ENCODE data around the gene NR2F2.

DNA sequence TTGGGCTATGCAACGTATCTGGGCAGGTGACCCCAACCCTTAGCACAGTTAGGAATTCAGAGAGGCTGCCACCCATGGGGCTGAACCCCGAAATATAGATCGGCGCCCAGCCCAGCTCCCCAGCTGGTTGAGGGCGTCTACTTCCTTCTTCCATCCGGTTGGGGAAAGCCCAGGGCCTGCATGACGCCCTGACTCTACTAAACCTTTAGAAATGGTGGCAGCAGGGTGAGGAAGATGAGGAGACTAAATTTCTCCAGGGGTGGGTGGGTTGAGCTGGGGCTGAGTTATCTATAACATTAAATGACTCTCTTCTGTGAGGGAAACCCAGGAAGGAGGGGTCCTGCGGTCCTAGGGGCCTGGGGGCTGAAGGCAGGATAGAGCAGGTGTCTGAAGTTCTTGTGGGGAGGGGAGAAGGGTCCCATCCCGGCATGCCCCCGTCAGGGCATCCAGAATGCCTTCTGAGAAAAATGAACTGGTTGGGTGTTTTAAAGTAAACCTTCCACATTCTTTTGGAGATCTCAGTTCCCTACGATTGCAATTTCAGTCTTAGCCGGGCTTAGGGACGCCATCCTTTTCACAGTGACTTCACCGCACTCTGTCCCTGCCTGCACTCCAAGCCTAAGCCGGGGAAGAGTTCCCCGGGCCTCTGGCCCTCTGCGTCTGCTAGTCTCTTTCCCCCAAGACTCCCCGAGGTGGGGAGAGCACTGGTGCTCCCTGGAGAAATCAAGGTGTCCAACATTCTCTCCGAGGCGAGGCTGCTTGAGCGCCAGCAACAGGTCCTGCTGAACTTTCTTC is 28.5 kb downstream of the NR2F2 start:
- TF ChIP-seq, protein P1, sequence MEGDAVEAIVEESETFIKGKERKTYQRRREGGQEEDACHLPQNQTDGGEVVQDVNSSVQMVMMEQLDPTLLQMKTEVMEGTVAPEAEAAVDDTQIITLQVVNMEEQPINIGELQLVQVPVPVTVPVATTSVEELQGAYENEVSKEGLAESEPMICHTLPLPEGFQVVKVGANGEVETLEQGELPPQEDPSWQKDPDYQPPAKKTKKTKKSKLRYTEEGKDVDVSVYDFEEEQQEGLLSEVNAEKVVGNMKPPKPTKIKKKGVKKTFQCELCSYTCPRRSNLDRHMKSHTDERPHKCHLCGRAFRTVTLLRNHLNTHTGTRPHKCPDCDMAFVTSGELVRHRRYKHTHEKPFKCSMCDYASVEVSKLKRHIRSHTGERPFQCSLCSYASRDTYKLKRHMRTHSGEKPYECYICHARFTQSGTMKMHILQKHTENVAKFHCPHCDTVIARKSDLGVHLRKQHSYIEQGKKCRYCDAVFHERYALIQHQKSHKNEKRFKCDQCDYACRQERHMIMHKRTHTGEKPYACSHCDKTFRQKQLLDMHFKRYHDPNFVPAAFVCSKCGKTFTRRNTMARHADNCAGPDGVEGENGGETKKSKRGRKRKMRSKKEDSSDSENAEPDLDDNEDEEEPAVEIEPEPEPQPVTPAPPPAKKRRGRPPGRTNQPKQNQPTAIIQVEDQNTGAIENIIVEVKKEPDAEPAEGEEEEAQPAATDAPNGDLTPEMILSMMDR (conservative IDR thresholded peaks at IDR 0.05): no peak
- no peak for TF ChIP-seq ZFX (IDR thresholded peaks at IDR 0.05)
